HG03159 (cell line): ENCODE data around the gene DIP2C.

Experiments
- ATAC-seq: cut with Tn5 transposase; IDR thresholded peaks from one replicate; pipeline ENCODE4 v1.9.1; 2021; ENCODE audit warnings: mild to moderate bottlenecking, moderate library complexity; ENCODE audit not compliant: unreplicated experiment

DIP2C gene

GRCh38 chr10:630581-631073, 58.8 kb downstream of the DIP2C start:
- no peak for ATAC-seq

DNA sequence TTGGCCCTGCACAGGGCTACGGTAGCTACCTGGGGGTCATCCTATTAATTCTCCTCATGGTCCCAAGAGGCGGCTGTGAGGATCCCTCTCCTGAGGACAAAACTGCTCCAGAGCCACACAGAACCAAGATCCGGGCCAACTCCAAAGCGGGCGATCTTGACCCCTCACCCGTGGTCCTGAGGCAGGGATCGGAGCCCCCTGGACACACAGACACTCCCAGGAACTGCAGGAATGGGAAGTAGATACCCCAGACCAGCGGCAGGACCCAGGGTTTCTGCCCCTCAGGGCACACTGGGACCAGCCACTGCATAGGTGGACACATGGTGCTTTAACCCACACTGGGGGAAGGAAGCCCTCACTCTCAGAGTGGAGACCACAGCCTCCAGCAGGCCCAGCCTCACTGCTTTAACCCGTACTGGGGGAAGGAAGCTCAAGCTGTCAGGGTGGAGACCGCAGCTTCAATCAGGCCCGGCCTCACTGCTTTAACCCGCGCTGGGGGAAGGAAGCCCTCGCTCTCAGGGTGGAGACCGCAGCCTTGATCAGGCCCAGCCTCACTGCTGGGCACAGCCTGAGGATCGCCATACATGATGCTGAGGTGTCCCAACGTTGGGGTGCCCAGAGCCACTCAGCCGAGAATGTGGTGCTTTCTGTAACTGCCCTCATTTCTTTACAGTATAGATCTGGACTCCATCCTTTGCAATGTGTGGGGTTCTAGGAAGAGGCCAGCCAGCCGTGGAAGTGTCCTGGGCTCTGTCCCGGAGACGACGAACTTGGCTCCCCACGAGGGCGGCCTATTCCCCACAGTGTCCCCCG, 60.1 kb downstream of the DIP2C start:
- ATAC-seq, result no peak

DNA sequence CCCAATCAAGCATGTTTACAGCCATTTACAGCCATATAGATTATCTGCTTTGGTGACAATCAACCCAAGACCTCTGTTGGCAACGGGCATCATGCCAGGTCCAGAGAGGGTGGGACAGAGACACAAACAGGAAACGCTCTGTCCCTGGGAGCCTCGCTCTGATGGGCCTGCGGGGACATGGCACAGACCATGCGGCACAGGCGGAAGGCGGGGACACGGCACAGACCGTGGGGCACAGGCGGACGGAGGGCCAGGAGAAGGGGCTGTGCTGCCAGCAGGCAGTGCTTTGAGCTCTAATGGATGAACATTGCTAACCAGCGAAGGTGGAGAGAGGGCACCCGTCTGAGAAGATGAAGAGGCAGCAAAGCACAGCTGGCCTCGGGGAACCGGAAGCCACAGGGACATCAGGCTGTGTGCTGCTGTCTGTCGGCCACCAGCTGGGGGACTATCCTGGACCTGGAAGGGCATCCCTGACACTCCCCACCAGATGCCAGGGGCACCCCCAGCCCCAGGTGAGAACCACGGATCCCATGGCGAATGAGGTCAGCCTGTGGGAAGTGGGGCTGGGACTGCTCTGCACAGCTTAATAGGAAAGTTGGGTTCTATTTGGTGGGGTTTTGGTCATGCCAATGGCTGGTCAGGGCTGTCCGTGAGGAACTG, 61.0 kb downstream of the DIP2C start:
- ATAC-seq, result no peak

GRCh38 chr10:627032-627992, 62.2 kb downstream of the DIP2C start:
- ATAC-seq, result no peak

- ATAC-seq, result no peak
Observed at GRCh38 chr10:625751-626711, 63.4 kb downstream of the DIP2C start.

- no peak for ATAC-seq
Observed at GRCh38 chr10:625333-625696, 64.2 kb downstream of the DIP2C start.

DNA sequence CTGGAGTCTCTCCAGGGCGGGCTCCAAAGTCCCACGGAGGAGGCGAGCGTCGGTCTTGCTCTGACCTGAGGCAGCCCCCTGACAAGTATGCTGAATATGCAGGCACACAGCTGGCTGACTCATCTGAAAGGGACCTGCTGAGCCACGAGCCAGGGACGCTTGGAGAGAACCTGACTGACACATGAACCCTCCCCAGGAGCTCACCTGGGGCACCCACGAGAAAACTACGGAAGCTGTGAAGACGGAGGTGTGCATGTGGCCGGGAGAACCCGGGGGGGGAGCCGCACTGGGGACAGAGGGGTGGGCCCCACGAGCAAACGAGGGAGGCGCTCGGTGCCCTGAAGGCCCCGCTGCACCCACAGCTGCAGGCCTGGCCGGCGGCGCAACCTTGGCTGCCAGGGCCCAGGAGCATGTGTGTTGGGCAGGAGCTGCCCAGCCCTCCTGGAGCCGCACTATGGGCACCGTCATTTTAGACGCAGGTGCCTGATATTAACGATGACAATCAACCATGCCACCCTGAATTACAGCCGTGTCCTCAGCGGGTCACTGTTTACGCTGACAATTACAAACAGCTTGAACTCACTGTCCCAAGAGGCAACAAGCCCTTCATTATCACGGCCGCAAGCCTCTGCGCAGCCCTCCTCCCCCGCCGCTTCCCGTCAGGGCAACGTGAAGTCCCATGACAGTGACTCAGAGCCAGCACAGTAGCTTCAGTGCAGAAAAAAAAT, 64.7 kb downstream of the DIP2C start:
- ATAC-seq, result no peak

GRCh38 chr10:624312-624604, 65.2 kb downstream of the DIP2C start:
- ATAC-seq, result no peak

DNA sequence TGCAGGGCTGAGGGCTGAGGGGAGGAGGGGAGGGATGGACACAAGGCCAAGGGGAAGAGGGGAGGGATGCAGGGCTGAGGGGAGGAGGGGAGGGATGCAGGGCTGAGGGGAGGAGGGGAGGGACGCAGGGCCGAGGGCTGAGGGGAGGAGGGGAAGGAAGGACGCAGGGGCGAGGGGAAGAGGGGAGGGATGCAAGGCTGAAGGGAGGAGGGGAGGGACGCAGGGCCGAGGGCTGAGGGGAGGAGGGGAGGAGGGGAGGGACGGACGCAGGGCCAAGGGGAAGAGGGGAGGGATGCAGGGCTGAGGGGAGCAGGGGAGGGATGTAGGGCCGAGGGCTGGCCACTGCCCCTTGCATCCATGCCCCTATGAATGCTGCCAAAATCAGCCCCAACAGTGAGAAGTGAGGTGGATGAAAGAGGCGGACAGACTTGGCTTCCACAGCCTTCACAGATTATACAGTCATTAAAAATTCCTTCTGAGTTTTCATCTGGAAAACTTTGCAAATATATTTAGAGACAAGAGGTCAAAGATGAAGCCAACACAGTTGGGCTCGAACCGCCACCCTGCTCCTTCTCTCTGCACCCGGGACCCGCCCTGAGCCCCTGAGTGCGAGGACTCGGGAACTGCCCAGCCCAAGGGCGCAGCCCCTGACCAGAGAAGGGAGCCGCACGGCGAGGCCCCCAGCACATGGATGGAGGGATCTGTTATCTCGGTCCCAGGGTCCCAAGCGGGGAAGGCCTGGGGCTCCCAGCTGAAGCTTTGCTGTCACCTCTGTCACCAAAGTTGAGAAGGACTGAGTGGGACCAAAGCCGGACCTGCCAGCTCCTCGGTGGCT, 65.8 kb downstream of the DIP2C start:
- no peak for ATAC-seq

GRCh38 chr10:623014-623413, 66.5 kb downstream of the DIP2C start:
- ATAC-seq, result no peak

GRCh38 chr10:621981-622740, 67.3 kb downstream of the DIP2C start:
- ATAC-seq, result no peak

GRCh38 chr10:621513-621912, 68.0 kb downstream of the DIP2C start:
- ATAC-seq, result no peak

DNA sequence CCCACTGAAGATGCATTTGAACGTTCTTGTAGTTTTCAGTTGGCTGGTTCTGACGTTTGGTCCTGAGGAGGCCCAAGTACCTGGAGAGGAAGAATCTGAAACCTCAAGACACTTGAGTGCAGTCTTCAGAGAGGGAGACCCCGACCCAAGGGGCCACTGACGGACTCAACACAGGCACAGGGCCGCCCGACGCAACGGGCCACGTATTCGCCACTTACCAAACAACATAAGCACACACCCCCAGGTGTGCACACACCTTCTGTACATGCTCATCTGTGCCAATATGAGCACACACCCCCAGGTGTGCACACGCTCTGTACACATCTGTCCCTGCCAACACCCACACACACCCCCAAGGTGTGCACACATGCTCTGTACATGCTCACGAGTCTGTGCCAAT, 68.5 kb downstream of the DIP2C start:
- ATAC-seq, result no peak

- ATAC-seq, result peak; percentile 56
Observed at GRCh38 chr10:620417-620816, 69.1 kb downstream of the DIP2C start.

DNA sequence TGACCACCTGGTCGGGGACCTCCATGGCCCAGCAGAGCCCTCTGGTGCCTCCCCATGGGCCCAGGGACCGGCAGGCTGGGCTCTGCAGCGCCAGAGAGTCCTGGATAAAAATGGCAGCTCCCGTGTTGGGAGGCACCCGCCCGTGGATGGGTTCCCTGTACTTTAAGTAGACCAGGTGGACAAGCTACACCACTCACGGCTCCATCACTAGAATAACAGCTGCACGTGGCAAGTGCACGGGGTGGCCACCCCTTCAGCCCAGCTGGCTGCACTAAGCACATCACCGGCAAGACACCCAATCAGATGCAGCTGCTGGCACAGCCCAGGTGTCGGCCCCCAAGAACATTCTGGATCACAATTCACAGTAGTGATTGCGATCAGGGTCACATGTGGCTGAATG, 69.8 kb downstream of the DIP2C start:
- ATAC-seq, result no peak

DNA sequence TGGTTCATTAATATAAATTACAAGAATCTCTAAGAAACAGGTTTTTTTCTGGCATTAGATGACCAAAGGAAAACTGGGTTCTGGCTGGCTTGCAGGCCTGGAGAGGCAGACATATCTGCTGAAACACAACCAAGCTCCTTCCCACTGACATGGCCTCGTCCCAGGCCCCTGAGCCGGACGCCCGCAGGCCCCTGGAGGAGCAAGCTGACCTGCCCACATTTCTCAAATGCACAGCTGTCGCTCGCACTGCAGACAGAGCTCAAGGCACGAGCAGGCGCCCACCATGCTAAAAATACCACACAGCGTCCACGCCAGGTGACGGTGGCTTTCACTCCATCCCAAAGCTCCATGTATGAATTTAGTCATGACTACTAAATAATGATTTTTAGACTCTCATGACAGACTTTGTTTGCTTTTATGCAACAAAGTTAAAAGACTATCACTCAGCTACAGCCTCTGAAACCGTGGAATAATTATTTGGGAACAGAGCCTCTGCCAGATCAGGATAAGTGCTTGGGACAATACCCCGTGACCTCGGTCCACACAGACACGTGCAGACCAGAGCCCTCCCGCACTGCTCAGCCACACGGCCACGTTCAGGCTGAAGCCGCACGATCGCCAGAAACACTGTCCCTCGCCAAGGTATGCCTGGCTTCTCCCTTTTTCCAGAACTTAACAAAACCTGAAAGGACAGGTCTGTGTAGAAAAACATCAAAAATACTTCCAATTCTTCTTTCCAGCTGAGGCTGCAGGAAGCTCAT, 71.1 kb downstream of the DIP2C start:
- ATAC-seq, result no peak

- ATAC-seq, result no peak
Observed at GRCh38 chr10:617471-617870, 72.0 kb downstream of the DIP2C start.
